Smooth muscle cell (in vitro differentiated cells): ENCODE results near the gene UBR2. TPM values are rescaled to one million over a fixed set of nuclear protein-coding genes. Genes with fewer than 3 reads are reported as not detected.

Source experiments
- DNase-seq: peaks from one replicate; lab custom pipeline; 2025; ENCODE audit not compliant: unreplicated experiment; lab: John Stamatoyannopoulos, UW
- H2AFZ ChIP-seq: fragments of 200-600 bp; sonication (generic); 2 replicates; pipeline ENCODE4 v1.6.0; 2016; ENCODE audit warnings: antibody characterized with exemption, low read depth, mild to moderate bottlenecking
- H3F3A ChIP-seq: fragments of 200-600 bp; sonication (generic); 2 replicates; pipeline ENCODE4 v1.6.0; 2017; ENCODE audit warnings: antibody characterized with exemption, low read depth
- H3K27ac ChIP-seq: fragments of 200-600 bp; sonication (generic); 2 replicates; pipeline ENCODE4 v1.5.1; 2016; ENCODE audit warnings: low read depth, mild to moderate bottlenecking
- H3K27me3 ChIP-seq: fragments of 200-600 bp; sonication (generic); 2 replicates; pipeline ENCODE4 v1.6.1; 2016; ENCODE audit warnings: low read depth, mild to moderate bottlenecking
- H3K36me3 ChIP-seq: fragments of 200-600 bp; sonication (generic); 2 replicates; pipeline ENCODE4 v1.5.1; 2016; ENCODE audit warnings: low read depth
- H3K4me1 ChIP-seq: fragments of 200-600 bp; sonication (generic); 2 replicates; pipeline ENCODE4 v1.5.1; 2016; ENCODE audit warnings: low read depth
- H3K4me2 ChIP-seq: fragments of 200-600 bp; sonication (generic); 2 replicates; pipeline ENCODE4 v1.6.0; 2016; ENCODE audit warnings: mild to moderate bottlenecking
- H3K4me3 ChIP-seq: fragments of 200-600 bp; sonication (generic); 2 replicates; pipeline ENCODE4 v1.5.1; 2016; ENCODE audit warnings: mild to moderate bottlenecking
- H3K79me2 ChIP-seq: fragments of 200-600 bp; sonication (generic); 2 replicates; pipeline ENCODE4 v1.6.0; 2016; ENCODE audit warnings: low read depth, mild to moderate bottlenecking
- H3K9ac ChIP-seq: fragments of 200-600 bp; sonication (generic); 2 replicates; pipeline ENCODE4 v1.6.0; 2016; ENCODE audit warnings: low read depth
- H3K9me3 ChIP-seq: fragments of 200-600 bp; sonication (generic); replicated peaks from 2 replicates; pipeline ENCODE4 v1.5.1; 2016; ENCODE audit warnings: low read depth
- H4K20me1 ChIP-seq: fragments of 200-600 bp; sonication (generic); 2 replicates; pipeline ENCODE4 v1.6.0; 2016; ENCODE audit warnings: low read depth
- WGBS: methylation state at CpG from one replicate; pipeline ENCODE4 v1.1.7; 2016; ENCODE audit warnings: low lambda C conversion rate; 5-methylcytosine and 5-hydroxymethylcytosine counted together
- polyA plus RNA-seq: library from polyadenylated mRNA; unstranded; fragments of >200 nt; fragmentation: Nextera tagmentation; extraction: Ambion mirVana; gene quantifications from 2 replicates; pipeline ENCODE4 v1.2.1, GENCODE V29; 2016
- total RNA-seq: library from RNA; depleted of rRNA; stranded (reverse); fragments of >200 nt; gene quantifications from 2 replicates; pipeline ENCODE4 v1.2.3, GENCODE V29; 2014
- TF ChIP-seq, protein P1 (sequence below): fragments of 200-600 bp; sonication (generic); IDR thresholded peaks from 2 replicates; pipeline ENCODE4 v1.5.1; 2017; ENCODE audit warnings: borderline replicate concordance, mild to moderate bottlenecking, antibody characterized with exemption; ENCODE audit not compliant: insufficient read depth, poor library complexity, severe bottlenecking

UBR2 gene
- total and polyA plus RNA-seq, 2 experiments from 2014 or later, result 8.1 to 22.6 TPM

- H4K20me1 ChIP-seq, result no peaks in the 10 kb centered on the region
- H3K4me2 ChIP-seq, result no peak overlapping the region
- no peak overlapping the region for H3K27ac ChIP-seq
- peaks cover 3% of the 10 kb centered on the region for H3F3A ChIP-seq
- 96% methylated on average over 2 of the region's 2 CpGs for WGBS
- H3K36me3 ChIP-seq, result peaks cover 14% of the 10 kb centered on the region
- no peak overlapping the region for H3K9ac ChIP-seq
- no peaks in the 10 kb centered on the region for H3K9me3 ChIP-seq
- H2AFZ ChIP-seq, result no peak overlapping the region
- H3K4me3 ChIP-seq, result no peak overlapping the region
- TF ChIP-seq, protein P1, sequence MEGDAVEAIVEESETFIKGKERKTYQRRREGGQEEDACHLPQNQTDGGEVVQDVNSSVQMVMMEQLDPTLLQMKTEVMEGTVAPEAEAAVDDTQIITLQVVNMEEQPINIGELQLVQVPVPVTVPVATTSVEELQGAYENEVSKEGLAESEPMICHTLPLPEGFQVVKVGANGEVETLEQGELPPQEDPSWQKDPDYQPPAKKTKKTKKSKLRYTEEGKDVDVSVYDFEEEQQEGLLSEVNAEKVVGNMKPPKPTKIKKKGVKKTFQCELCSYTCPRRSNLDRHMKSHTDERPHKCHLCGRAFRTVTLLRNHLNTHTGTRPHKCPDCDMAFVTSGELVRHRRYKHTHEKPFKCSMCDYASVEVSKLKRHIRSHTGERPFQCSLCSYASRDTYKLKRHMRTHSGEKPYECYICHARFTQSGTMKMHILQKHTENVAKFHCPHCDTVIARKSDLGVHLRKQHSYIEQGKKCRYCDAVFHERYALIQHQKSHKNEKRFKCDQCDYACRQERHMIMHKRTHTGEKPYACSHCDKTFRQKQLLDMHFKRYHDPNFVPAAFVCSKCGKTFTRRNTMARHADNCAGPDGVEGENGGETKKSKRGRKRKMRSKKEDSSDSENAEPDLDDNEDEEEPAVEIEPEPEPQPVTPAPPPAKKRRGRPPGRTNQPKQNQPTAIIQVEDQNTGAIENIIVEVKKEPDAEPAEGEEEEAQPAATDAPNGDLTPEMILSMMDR, result no peak
- H3K4me1 ChIP-seq, result no peaks in the 10 kb centered on the region
- no peak for DNase-seq
- no peaks in the 10 kb centered on the region for H3K27me3 ChIP-seq
- H3K79me2 ChIP-seq, result no peaks in the 10 kb centered on the region
Measured at GRCh38 chr6:42693725-42694323, 130.0 kb downstream of the UBR2 start.

- Histone ChIP-seq H3F3A (peaks cover 3% of the 10 kb centered on the region), H3K4me3 (no peak overlapping the region), H3K79me2 (no peaks in the 10 kb centered on the region), H4K20me1 (no peaks in the 10 kb centered on the region), H3K9me3 (no peaks in the 10 kb centered on the region), H3K36me3 (peaks cover 14% of the 10 kb centered on the region), H3K9ac (no peak overlapping the region), H3K4me2 (no peak overlapping the region), H3K27ac (no peak overlapping the region), H2AFZ (no peak overlapping the region), H3K27me3 (no peaks in the 10 kb centered on the region), H3K4me1 (no peaks in the 10 kb centered on the region)
- DNase-seq, result no peak
- TF ChIP-seq, protein P1, result no peak
- WGBS, result 97% methylated on average over 4 of the region's 4 CpGs
Measured at GRCh38 chr6:42694586-42694985, 130.8 kb downstream of the UBR2 start.

GRCh38 chr6:42696526-42697267, 132.9 kb downstream of the UBR2 start:
- Histone ChIP-seq H4K20me1 (no peaks in the 10 kb centered on the region), H3K4me2 (no peak overlapping the region), H3K4me1 (no peaks in the 10 kb centered on the region), H2AFZ (no peak overlapping the region), H3F3A (peaks cover 3% of the 10 kb centered on the region), H3K9ac (no peak overlapping the region), H3K27ac (no peak overlapping the region), H3K79me2 (no peaks in the 10 kb centered on the region), H3K9me3 (no peaks in the 10 kb centered on the region), H3K36me3 (peaks cover 9% of the 10 kb centered on the region), H3K27me3 (no peaks in the 10 kb centered on the region), H3K4me3 (no peak overlapping the region)
- TF ChIP-seq, protein P1, result no peak
- 97% methylated on average over 7 of the region's 7 CpGs for WGBS
- DNase-seq, result no peak

DNA sequence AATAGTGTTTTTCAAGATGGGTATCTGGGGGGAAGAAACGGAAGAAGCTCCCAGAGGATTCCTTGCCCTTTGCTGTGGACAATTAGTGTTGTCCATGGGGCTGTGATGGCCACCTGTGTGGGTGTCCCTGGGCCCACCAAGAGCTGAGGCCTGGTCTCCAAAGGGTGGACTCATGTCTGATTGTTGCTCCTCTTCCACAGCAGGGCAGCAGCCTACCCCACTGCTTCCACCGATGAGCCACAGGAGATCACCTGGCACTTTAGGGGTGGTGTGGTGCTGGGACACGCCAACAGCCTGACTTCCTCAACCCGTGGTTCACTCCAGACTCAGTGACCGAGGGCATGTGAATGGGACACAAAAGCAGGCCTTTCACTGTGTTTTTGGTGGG, 133.4 kb downstream of the UBR2 start:
- no peak overlapping the region for H3K27ac ChIP-seq
- H3K4me3 ChIP-seq, result no peak overlapping the region
- no peaks in the 10 kb centered on the region for H3K79me2 ChIP-seq
- no peaks in the 10 kb centered on the region for H3K4me1 ChIP-seq
- H3K27me3 ChIP-seq, result no peaks in the 10 kb centered on the region
- TF ChIP-seq, protein P1, result no peak
- H3K9ac ChIP-seq, result no peak overlapping the region
- no peak for DNase-seq
- H2AFZ ChIP-seq, result no peak overlapping the region
- H3K9me3 ChIP-seq, result no peaks in the 10 kb centered on the region
- no peaks in the 10 kb centered on the region for H4K20me1 ChIP-seq
- no peak overlapping the region for H3K4me2 ChIP-seq
- 96% methylated on average over 5 of the region's 5 CpGs for WGBS
- H3K36me3 ChIP-seq, result peaks cover 6% of the 10 kb centered on the region
- peaks cover 3% of the 10 kb centered on the region for H3F3A ChIP-seq
